Lower lobe of right lung (tissue), 2 donors: Measurements from ENCODE around the gene CDHR1. TPM values are rescaled to one million over a fixed set of nuclear protein-coding genes. Genes with fewer than 3 reads are reported as not detected.

Experiments
- ATAC-seq, 2 donors: fragments of 200-7000 bp; cut with Tn5 transposase; one replicate each; pipeline ENCODE4 v1.9.1; 2020 to 2022; ENCODE audit warnings: mild to moderate bottlenecking in 2 of 2, moderate library complexity in 2 of 2
- DNase-seq: peaks from one replicate; pipeline ENCODE4 v3.0.0-alpha.2; 2020
- H3K27ac ChIP-seq: fragments of 200-600 bp; one replicate; pipeline ENCODE4 v1.8.0; 2022
- H3K27me3 ChIP-seq: fragments of 200-600 bp; one replicate; pipeline ENCODE4 v1.8.0; 2022; ENCODE audit warnings: low read depth
- H3K36me3 ChIP-seq: fragments of 200-600 bp; one replicate; pipeline ENCODE4 v1.8.0; 2022; ENCODE audit warnings: mild to moderate bottlenecking
- H3K4me1 ChIP-seq: fragments of 200-600 bp; one replicate; pipeline ENCODE4 v1.8.0; 2022
- H3K4me3 ChIP-seq: fragments of 200-600 bp; one replicate; pipeline ENCODE4 v1.8.0; 2022; ENCODE audit warnings: mild to moderate bottlenecking
- H3K9me3 ChIP-seq: fragments of 200-600 bp; one replicate; pipeline ENCODE4 v1.8.0; 2022
- intact Hi-C: fragments of 100-400 bp; cut with DNase I; formaldehyde crosslinking; loops from one replicate; pipeline ENCODE4 v1.11.0; 2022
- total RNA-seq: library from RNA; stranded (reverse); fragmentation: NEBNext Ultra II Directional; extraction: Animal tissue kit (Norgen Biotek cat#: 25700); gene quantifications from one replicate; pipeline ENCODE4 v1.2.1, GENCODE V29; 2021
- TF ChIP-seq, protein P1 (sequence below): fragments of 200-600 bp; IDR thresholded peaks from one replicate; pipeline ENCODE4 v1.8.0; 2022; ENCODE audit warnings: antibody characterized with exemption, mild to moderate bottlenecking
- donor health status: DM: no; HTN: yes; CAD: no; lungs with severe emphysema.

The CDHR1 gene
- total RNA-seq, 1 donor from 2014 or later = 0.24 TPM

DNA sequence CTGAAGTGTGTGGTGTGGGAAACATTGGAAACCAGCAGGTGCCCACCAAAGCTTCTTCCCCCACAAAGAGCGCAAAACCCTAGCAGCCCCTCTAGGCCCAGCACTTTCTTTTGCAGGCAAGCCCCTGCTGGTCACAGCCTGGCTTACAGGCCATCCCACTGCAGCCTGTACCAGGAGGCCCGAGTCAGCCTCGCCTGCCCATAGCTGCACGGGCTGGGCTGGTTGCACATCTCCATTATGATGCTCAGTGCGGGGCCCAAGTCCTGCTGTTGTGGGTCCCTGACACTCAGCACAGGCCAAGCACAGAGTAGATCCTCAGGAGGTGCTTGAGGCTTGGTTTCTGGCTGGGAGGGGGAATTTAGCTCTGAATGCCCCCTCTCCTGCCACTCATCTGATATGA lies 8.0 kb downstream of the CDHR1 start:
- no peak overlapping the region for H3K27ac ChIP-seq
- no peaks in the 10 kb centered on the region for H3K4me1 ChIP-seq
- no peak for DNase-seq
- no peaks in the 10 kb centered on the region for H3K36me3 ChIP-seq
- peaks cover 5% of the 10 kb centered on the region for H3K27me3 ChIP-seq
- TF ChIP-seq, protein P1, sequence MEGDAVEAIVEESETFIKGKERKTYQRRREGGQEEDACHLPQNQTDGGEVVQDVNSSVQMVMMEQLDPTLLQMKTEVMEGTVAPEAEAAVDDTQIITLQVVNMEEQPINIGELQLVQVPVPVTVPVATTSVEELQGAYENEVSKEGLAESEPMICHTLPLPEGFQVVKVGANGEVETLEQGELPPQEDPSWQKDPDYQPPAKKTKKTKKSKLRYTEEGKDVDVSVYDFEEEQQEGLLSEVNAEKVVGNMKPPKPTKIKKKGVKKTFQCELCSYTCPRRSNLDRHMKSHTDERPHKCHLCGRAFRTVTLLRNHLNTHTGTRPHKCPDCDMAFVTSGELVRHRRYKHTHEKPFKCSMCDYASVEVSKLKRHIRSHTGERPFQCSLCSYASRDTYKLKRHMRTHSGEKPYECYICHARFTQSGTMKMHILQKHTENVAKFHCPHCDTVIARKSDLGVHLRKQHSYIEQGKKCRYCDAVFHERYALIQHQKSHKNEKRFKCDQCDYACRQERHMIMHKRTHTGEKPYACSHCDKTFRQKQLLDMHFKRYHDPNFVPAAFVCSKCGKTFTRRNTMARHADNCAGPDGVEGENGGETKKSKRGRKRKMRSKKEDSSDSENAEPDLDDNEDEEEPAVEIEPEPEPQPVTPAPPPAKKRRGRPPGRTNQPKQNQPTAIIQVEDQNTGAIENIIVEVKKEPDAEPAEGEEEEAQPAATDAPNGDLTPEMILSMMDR = no peak
- no peak overlapping the region for H3K4me3 ChIP-seq
- no peaks in the 10 kb centered on the region for H3K9me3 ChIP-seq
- no peak for ATAC-seq
- intact Hi-C loops = no loop called here

DNA sequence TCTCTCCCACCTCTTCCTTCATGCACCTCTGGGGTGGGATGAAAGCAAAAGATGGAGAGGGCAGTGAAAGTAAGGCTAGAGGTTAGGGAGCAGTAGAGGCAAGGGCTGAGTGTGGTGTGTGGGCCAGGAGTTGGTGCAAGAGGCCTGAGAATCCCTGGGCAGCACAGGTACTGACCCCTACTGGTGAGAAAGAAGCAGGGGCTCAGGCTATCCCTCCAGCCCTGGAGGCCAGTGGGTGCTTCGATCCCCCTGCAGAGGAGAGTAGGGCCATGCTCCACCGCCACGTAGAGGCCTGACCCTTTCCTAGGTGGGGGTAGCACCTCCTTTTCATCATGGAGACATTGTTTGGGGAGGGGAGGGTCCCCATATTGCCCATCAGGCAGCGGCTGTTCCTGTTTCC lies 9.8 kb downstream of the CDHR1 start:
- Histone ChIP-seq H3K4me3 (no peak overlapping the region), H3K27ac (no peak overlapping the region), H3K4me1 (no peaks in the 10 kb centered on the region), H3K27me3 (peaks cover 5% of the 10 kb centered on the region), H3K9me3 (no peaks in the 10 kb centered on the region), H3K36me3 (no peaks in the 10 kb centered on the region)
- intact Hi-C loops = no loop called here
- DNase-seq = no peak
- ATAC-seq = peak in 1 of 2 donors; percentile 19
- TF ChIP-seq, protein P1 = no peak

DNA sequence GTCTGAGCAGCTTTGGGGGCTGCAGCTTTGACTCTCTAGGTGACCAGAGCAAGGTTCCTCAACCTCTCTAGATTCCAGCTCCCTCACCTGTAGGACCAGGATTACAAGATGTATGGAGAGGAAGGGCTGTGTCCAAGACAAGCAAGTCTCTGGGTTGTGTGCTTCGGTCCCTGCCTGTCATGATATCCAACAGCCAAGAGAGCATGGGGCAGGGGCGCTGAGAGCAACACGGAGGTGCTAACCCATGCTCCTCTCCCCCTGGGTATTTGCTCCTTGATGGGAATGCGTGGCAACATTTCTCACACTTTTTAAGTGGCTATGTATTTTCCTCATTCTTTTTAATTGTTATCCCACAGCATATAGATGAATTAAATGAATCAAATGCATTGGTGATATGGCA lies 10.3 kb downstream of the CDHR1 start:
- intact Hi-C loops = no loop called here
- no peak overlapping the region for H3K27ac ChIP-seq
- H3K4me3 ChIP-seq = no peak overlapping the region
- no peaks in the 10 kb centered on the region for H3K9me3 ChIP-seq
- ATAC-seq (no peak), DNase-seq (no peak)
- H3K36me3 ChIP-seq = no peaks in the 10 kb centered on the region
- TF ChIP-seq, protein P1 = no peak
- no peaks in the 10 kb centered on the region for H3K4me1 ChIP-seq
- H3K27me3 ChIP-seq = peaks cover 5% of the 10 kb centered on the region

DNA sequence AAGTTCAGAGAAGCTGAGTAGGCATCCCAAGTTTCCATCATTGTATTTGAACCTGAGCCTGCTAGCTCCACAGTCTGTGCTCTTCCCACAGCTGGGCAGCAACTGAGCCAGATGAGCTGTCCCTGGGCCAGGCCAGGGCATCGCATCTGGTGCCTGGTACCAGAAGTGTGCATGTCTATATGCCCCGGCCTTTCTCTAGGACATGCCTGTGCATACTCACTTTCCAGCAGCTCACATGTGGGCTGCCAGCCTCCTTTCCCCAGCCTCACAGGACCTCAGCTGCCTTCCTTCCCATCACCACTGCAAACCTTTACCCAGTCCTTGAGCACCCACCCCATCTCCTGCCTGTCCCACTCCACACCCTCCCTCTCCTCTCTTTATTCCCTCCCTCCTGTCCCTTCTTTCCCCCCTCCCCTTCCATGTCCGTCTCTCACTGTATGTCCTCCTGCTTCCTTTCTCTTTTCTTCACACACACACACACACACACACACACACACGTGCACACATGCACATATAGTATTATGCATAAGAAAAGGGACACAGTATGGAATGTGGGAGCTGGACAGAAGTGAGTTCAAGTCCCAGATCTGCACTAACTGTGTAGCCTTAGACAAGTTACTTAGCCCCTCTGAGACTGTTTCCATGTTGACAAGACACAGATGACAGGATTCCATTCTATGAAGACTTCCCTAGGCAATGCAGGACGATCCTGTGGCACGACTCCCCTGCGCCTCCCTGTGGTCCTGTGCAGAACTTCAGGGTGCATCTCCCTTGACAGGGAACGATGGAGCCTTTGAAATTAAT lies 10.9 kb downstream of the CDHR1 start:
- Histone ChIP-seq H3K4me1 (no peaks in the 10 kb centered on the region), H3K9me3 (no peaks in the 10 kb centered on the region), H3K4me3 (no peak overlapping the region), H3K27me3 (peaks cover 5% of the 10 kb centered on the region), H3K27ac (no peak overlapping the region), H3K36me3 (no peaks in the 10 kb centered on the region)
- TF ChIP-seq, protein P1 = peak; percentile 58
- ATAC-seq (peak; percentile 62 to 65), DNase-seq (no peak)
- intact Hi-C loops = no loop called here

DNA sequence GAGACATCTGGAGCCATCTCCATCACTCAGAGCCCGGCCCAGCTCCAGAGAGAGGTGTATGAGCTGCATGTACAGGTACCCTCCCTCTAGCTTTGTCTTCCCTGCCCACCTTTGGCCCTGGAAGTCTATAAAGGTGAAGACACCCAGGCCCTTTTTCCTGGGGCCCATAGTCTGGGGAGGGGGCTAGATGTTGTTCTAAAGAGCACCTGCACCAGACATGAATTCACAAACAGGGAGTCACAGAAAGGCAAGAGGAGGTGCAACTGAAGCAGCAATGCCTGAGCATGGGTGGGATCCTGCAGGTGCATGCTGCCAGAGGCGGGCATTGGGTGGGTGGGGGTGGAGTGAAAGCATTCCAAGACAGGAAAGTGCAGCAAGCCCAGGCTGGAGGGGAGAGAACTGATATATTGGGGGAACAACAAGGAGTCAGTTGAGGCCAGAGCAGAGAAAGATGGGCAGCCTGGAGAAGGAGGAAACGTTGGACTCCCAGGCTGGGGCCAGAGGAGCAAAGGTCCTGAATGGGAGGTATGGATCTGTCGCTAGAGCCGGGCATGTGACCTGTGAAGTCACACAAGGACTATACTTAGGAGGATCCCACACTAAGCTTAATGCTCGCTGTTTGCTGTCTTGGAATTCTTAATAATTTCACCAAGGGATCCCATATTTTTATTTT lies 11.7 kb downstream of the CDHR1 start:
- no peaks in the 10 kb centered on the region for H3K9me3 ChIP-seq
- no peaks in the 10 kb centered on the region for H3K36me3 ChIP-seq
- no peak overlapping the region for H3K27ac ChIP-seq
- intact Hi-C loops = no loop called here
- no peak overlapping the region for H3K4me3 ChIP-seq
- H3K4me1 ChIP-seq = no peaks in the 10 kb centered on the region
- DNase-seq (no peak), ATAC-seq (no peak)
- H3K27me3 ChIP-seq = peaks cover 5% of the 10 kb centered on the region
- TF ChIP-seq, protein P1 = no peak
